SK-N-SH (cell line): Measurements from ENCODE around the gene CTNNA3. TPM values are rescaled to one million over a fixed set of nuclear protein-coding genes. Genes with fewer than 3 reads are reported as not detected.

Experiments
- CTCF ChIA-PET: fragments of 300-600, 350-600 bp; formaldehyde crosslinking; extraction: SDS; loops from one replicate; lab custom pipeline; 2021; lab: Yijun Ruan, JAX
- POLR2A ChIA-PET: fragments of 350-600 bp; sonication (Branson Sonifier 250); formaldehyde crosslinking; extraction: SDS; loops from one replicate; lab custom pipeline; 2020; ENCODE audit warnings: antibody characterized with exemption, inconsistent platforms; lab: Yijun Ruan, JAX
- DNase-seq: peaks from one replicate; pipeline ENCODE4 v3.0.0; 2012
- H2AFZ ChIP-seq: fragments of 200-600 bp; sonication (generic); 2 replicates; pipeline ENCODE4 v1.8.1; 2016; ENCODE audit warnings: antibody characterized with exemption, mild to moderate bottlenecking, low read depth
- H3F3A ChIP-seq: fragments of 200-600 bp; sonication (generic); replicated peaks from 2 replicates; pipeline ENCODE3; 2016; ENCODE audit warnings: antibody characterized with exemption, mild to moderate bottlenecking; ENCODE audit not compliant: insufficient read depth
- H3K27ac ChIP-seq, 2 experiments: fragments of 200-500 bp in 1 of 2; fragments of 200-600 bp in 1 of 2; sonication (Bioruptor generic) in 1 of 2; sonication (generic), shearing (Covaris generic) in 1 of 2; 2 replicates each; pipeline versions ENCODE4 v1.5.1 to v1.6.1; 2014 to 2016; ENCODE audit warnings: low read depth in 2 of 2, inconsistent platforms in 1 of 2, low read length in 1 of 2, mild to moderate bottlenecking in 1 of 2, mixed read lengths in 1 of 2
- H3K27me3 ChIP-seq: fragments of 200-600 bp; sonication (generic), shearing (Covaris generic); 2 replicates; pipeline ENCODE4 v1.6.1; 2016; ENCODE audit warnings: mixed run types; ENCODE audit not compliant: insufficient read depth
- H3K36me3 ChIP-seq, 2 experiments: fragments of 200-500 bp in 1 of 2; fragments of 200-600 bp in 1 of 2; sonication (Bioruptor generic) in 1 of 2; sonication (generic) in 1 of 2; replicated peaks in 1 of 2; 2 replicates each; pipeline versions ENCODE3 to v1.5.1; 2014 to 2016; ENCODE audit warnings: low read length in 1 of 2, mild to moderate bottlenecking in 1 of 2; ENCODE audit not compliant: insufficient read depth in 2 of 2, control insufficient read depth in 1 of 2
- H3K4me1 ChIP-seq, 2 experiments: fragments of 200-500 bp in 1 of 2; fragments of 200-600 bp in 1 of 2; sonication (Bioruptor generic) in 1 of 2; sonication (generic), shearing (Covaris generic) in 1 of 2; 2 replicates each; pipeline versions ENCODE4 v1.5.1 to v1.6.1; 2014 to 2016; ENCODE audit warnings: low read depth in 1 of 2, low read length in 1 of 2, mixed run types in 1 of 2; ENCODE audit not compliant: insufficient read depth in 2 of 2, control insufficient read depth in 1 of 2
- H3K4me2 ChIP-seq: fragments of 200-600 bp; sonication (generic), shearing (Covaris generic); 2 replicates; pipeline ENCODE4 v1.6.1; 2017; ENCODE audit warnings: mixed run types
- H3K4me3 ChIP-seq, 2 experiments: fragments of 200-500 bp in 1 of 2; fragments of 200-600 bp in 1 of 2; sonication (Bioruptor generic) in 1 of 2; sonication (generic), shearing (Covaris generic) in 1 of 2; 2 replicates each; pipeline versions ENCODE4 v1.5.1 to v1.8.1; 2014 to 2016; ENCODE audit warnings: low read depth in 2 of 2, inconsistent platforms in 1 of 2, low read length in 1 of 2, mild to moderate bottlenecking in 1 of 2, mixed read lengths in 1 of 2, moderate library complexity in 1 of 2
- H3K79me2 ChIP-seq: fragments of 200-600 bp; sonication (generic); 2 replicates; pipeline ENCODE4 v1.8.1; 2017; ENCODE audit warnings: mild to moderate bottlenecking; ENCODE audit not compliant: insufficient read depth
- H3K9ac ChIP-seq: fragments of 200-600 bp; sonication (generic); 2 replicates; pipeline ENCODE4 v1.6.1; 2017; ENCODE audit warnings: mixed run types
- H3K9me2 ChIP-seq: fragments of 200-600 bp; sonication (generic); 2 replicates; pipeline ENCODE4 v1.6.1; 2017; ENCODE audit warnings: mixed run types
- H3K9me3 ChIP-seq: fragments of 200-600 bp; sonication (generic); 2 replicates; pipeline ENCODE4 v1.6.1; 2017; ENCODE audit warnings: mixed run types, mild to moderate bottlenecking, moderate library complexity
- H4K20me1 ChIP-seq: fragments of 200-600 bp; sonication (generic); 2 replicates; pipeline ENCODE4 v1.6.1; 2017; ENCODE audit warnings: mild to moderate bottlenecking, mixed run types; ENCODE audit not compliant: insufficient read depth
- EP300 ChIP-seq, 2 experiments: IDR thresholded peaks; 2 replicates each; pipeline versions ENCODE4 v1.4.0 to v1.6.1; 2012; ENCODE audit warnings: borderline replicate concordance in 1 of 2, low read depth in 1 of 2, low read length in 1 of 2
- FOSL2 ChIP-seq: IDR thresholded peaks from 2 replicates; pipeline ENCODE4 v1.4.0; 2012; ENCODE audit warnings: low read depth, mild to moderate bottlenecking, moderate library complexity, borderline replicate concordance
- FOXJ3 ChIP-seq: sonication (generic); formaldehyde crosslinking; IDR thresholded peaks from 2 replicates; pipeline ENCODE4 v1.5.1; 2020; ENCODE audit warnings: mild to moderate bottlenecking, missing genetic modification reagents
- FOXM1 ChIP-seq: IDR thresholded peaks from 2 replicates; pipeline ENCODE4 v1.4.0; 2012; ENCODE audit warnings: low read depth, mild to moderate bottlenecking
- GATA2 ChIP-seq: sonication (generic); formaldehyde crosslinking; IDR thresholded peaks from 2 replicates; pipeline ENCODE4 v1.5.0; 2020; ENCODE audit warnings: mild to moderate bottlenecking, missing genetic modification reagents
- JUND ChIP-seq: IDR thresholded peaks from 2 replicates; pipeline ENCODE4 v1.4.0; 2012
- MAX ChIP-seq: IDR thresholded peaks from 2 replicates; pipeline ENCODE4 v1.4.0; 2012; ENCODE audit warnings: low read depth
- NFIC ChIP-seq: IDR thresholded peaks from 2 replicates; pipeline ENCODE4 v1.4.0; 2012; ENCODE audit warnings: borderline replicate concordance
- NRF1 ChIP-seq: IDR thresholded peaks from 2 replicates; pipeline ENCODE4 v1.6.1; 2012; ENCODE audit warnings: low read depth, mild to moderate bottlenecking, low read length
- PBX3 ChIP-seq: IDR thresholded peaks from 2 replicates; pipeline ENCODE4; 2012
- POLR2AphosphoS5 ChIP-seq: IDR thresholded peaks from 2 replicates; pipeline ENCODE4 v1.6.1; 2012; ENCODE audit warnings: low read depth, low read length
- RCOR1 ChIP-seq: fragments of 150-350 bp; IDR thresholded peaks from 2 replicates; pipeline ENCODE4 v1.6.1; 2017; ENCODE audit warnings: antibody characterized with exemption, low read length
- RFX5 ChIP-seq: IDR thresholded peaks from 2 replicates; pipeline ENCODE4 v1.6.1; 2012; ENCODE audit warnings: mild to moderate bottlenecking, improper control_type of control experiment, low read length
- RXRA ChIP-seq: IDR thresholded peaks from 2 replicates; pipeline ENCODE4 v1.4.0; 2012; ENCODE audit warnings: low read depth, mild to moderate bottlenecking, borderline replicate concordance
- SMC3 ChIP-seq: IDR thresholded peaks from 2 replicates; pipeline ENCODE4 v1.6.1; 2012; ENCODE audit warnings: low read depth, low read length, improper control_type of control experiment
- USF1 ChIP-seq: IDR thresholded peaks from 2 replicates; pipeline ENCODE4 v1.4.0; 2012; ENCODE audit warnings: low read depth, borderline replicate concordance
- USF2 ChIP-seq: fragments of 150-350 bp; IDR thresholded peaks from 2 replicates; pipeline ENCODE4 v1.6.1; 2017; ENCODE audit warnings: antibody characterized with exemption, low read length, low read depth, borderline replicate concordance
- YY1 ChIP-seq: IDR thresholded peaks from 2 replicates; pipeline ENCODE4 v1.4.0; 2012; ENCODE audit warnings: low read depth, mild to moderate bottlenecking
- ZBTB33 ChIP-seq: IDR thresholded peaks from 2 replicates; pipeline ENCODE4 v1.4.0; 2012; ENCODE audit warnings: low read depth, borderline replicate concordance
- whole genome bisulfite sequencing: methylation state at CpG from one replicate; pipeline ENCODE4 v1.1.6; 2017; ENCODE audit warnings: low lambda C conversion rate; 5-methylcytosine and 5-hydroxymethylcytosine counted together
- polyA plus RNA-seq, 3 experiments: library from polyadenylated mRNA; depleted of rRNA; stranded (reverse); fragments of >200 nt; gene quantifications; 2 replicates each; pipeline ENCODE4 v1.2.3, GENCODE V29; 2012

Gene CTNNA3
- polyA plus RNA-seq, 1 of the 3 experiments (the other 2 are of a cell fraction), result not detected

GRCh38 chr10:67277402-67277801 is 418.6 kb downstream of the CTNNA3 start:
- Histone ChIP-seq H3F3A (no peaks in the 10 kb centered on the region), H3K4me2 (no peak overlapping the region), H3K79me2 (no peaks in the 10 kb centered on the region), H3K4me3 (no peak overlapping the region), H4K20me1 (no peaks in the 10 kb centered on the region), H3K9me3 (no peaks in the 10 kb centered on the region), H3K9me2 (no peaks in the 10 kb centered on the region), H3K36me3 (no peaks in the 10 kb centered on the region), H3K9ac (no peak overlapping the region), H2AFZ (no peak overlapping the region), H3K4me1 (no peaks in the 10 kb centered on the region), H3K27me3 (no peaks in the 10 kb centered on the region), H3K27ac (no peak overlapping the region)
- WGBS, result 0% methylated on average over 2 of the region's 2 CpGs
- DNase-seq, result no peak
- ChIA-PET POLR2A (no interaction called here), CTCF (no interaction called here)
- no peak for TF ChIP-seq YY1
- TF ChIP-seq ZBTB33, result no peak
- no peak for TF ChIP-seq FOSL2
- TF ChIP-seq FOXM1, result no peak
- TF ChIP-seq MAX, result no peak
- no peak for TF ChIP-seq SMC3
- no peak for TF ChIP-seq RXRA
- no peak for TF ChIP-seq FOXJ3 (CRISPR knock-in tag)
- no peak for TF ChIP-seq NFIC
- TF ChIP-seq JUND, result no peak
- no peak for TF ChIP-seq RFX5
- TF ChIP-seq POLR2AphosphoS5, result no peak
- no peak for TF ChIP-seq RCOR1
- TF ChIP-seq GATA2, result no peak
- no peak for TF ChIP-seq USF1
- no peak for TF ChIP-seq USF2
- no peak for TF ChIP-seq NRF1
- no peak for TF ChIP-seq EP300 (IDR thresholded peaks at IDR 0.05; ENCODE audit: borderline replicate concordance in 1 of 2, low read depth in 1 of 2, low read length in 1 of 2)
- TF ChIP-seq PBX3, result no peak
